ENCODE measurements around the gene SYPL2. TPM values are rescaled to one million over a fixed set of nuclear protein-coding genes. Genes with fewer than 3 reads are reported as not detected.

The SYPL2 gene
- total RNA-seq, 1 experiment from 2014 or later: 1.3 TPM

GRCh38 chr1:109493805-109494539, 27.6 kb downstream of the SYPL2 start, which contains the start of gene CYB561D1 (continued):
- TF ChIP-seq EZH2 (IDR thresholded peaks at IDR 0.05) (no peak), JUND (IDR thresholded peaks at IDR 0.05) (no peak), EZH2phosphoT487 (IDR thresholded peaks at IDR 0.05; ENCODE audit: borderline replicate concordance) (no peak), POLR2A (IDR thresholded peaks at IDR 0.05; ENCODE audit: borderline replicate concordance, extremely low read depth, insufficient read depth, insufficient read length) (peak; percentile 68), EGR1 (IDR thresholded peaks at IDR 0.05; ENCODE audit: low read depth) (peak; percentile 98), ELF1 (IDR thresholded peaks at IDR 0.05; ENCODE audit: borderline replicate concordance, low read depth) (peak; percentile 99)

- DNase-seq (ENCODE audit: low read depth, low spot score): no peak
- intact Hi-C loops (cut with micrococcal nuclease): no loop called here
- no peak for ATAC-seq
- Histone ChIP-seq H3K4me2 (ENCODE audit: low read length) (no peak overlapping the region), H3K27me3 (ENCODE audit: insufficient read depth, low read length) (no peaks in the 10 kb centered on the region), H3K9ac (ENCODE audit: low read length) (no peak overlapping the region), H3K4me3 (replicated peaks in 1 of 2; ENCODE audit: low read depth in 1 of 2, low read length in 2 of 2) (no peak overlapping the region), H3K4me1 (ENCODE audit: control insufficient read depth in 1 of 2, insufficient read depth in 2 of 2, low read length in 2 of 2) (peaks cover 10 to 18% of the 10 kb centered on the region in 2 experiments; a peak in 2 of 4 replicates), H3K9me2 (ENCODE audit: insufficient read depth) (no peaks in the 10 kb centered on the region), H3K79me2 (ENCODE audit: insufficient read depth, low read length) (no peaks in the 10 kb centered on the region; the same call in 1 of the 2 replicates), H2AFZ (ENCODE audit: low read depth, low read length, poor library complexity, severe bottlenecking) (no peak overlapping the region), H3K9me3 (ENCODE audit: control insufficient read depth in 1 of 2, insufficient read depth in 1 of 2, low read depth in 1 of 2, low read length in 2 of 2) (no peaks in the 10 kb centered on the region), H3K36me3 (ENCODE audit: control insufficient read depth in 1 of 2, insufficient read depth in 2 of 2, low read length in 2 of 2) (peaks cover 4 to 5% of the 10 kb centered on the region in 2 experiments; a peak in 1 of 4 replicates), H4K20me1 (ENCODE audit: insufficient read depth) (no peaks in the 10 kb centered on the region), H3K27ac (ENCODE audit: low read depth, low read length) (no peak overlapping the region)
- BruUV-seq (replicated peaks): no TSS peak
- ChIA-PET CTCF (no interaction called here), RAD21 (ENCODE audit: low non-redundant PET in 1 of 2, low total read pairs in 2 of 2, uncharacterized antibody in 2 of 2, unreplicated experiment in 2 of 2) (no interaction called here), POLR2A (no interaction called here)
- no peak for TF ChIP-seq JUND (IDR thresholded peaks at IDR 0.05)
- no peak for TF ChIP-seq SIN3A (IDR thresholded peaks at IDR 0.05; ENCODE audit: low read depth)
- no peak for TF ChIP-seq EZH2phosphoT487 (IDR thresholded peaks at IDR 0.05; ENCODE audit: borderline replicate concordance)
- TF ChIP-seq ATF3 (IDR thresholded peaks at IDR 0.05): no peak
- no peak for TF ChIP-seq RAD21 (IDR thresholded peaks at IDR 0.05; ENCODE audit: low read depth)
- no peak for TF ChIP-seq POLR2A (IDR thresholded peaks at IDR 0.05; ENCODE audit: borderline replicate concordance, extremely low read depth, insufficient read depth, insufficient read length)
- no peak for TF ChIP-seq ELF1 (IDR thresholded peaks at IDR 0.05; ENCODE audit: borderline replicate concordance, low read depth)
- TF ChIP-seq CBX3 (IDR thresholded peaks at IDR 0.05; ENCODE audit: low read depth): no peak
- TF ChIP-seq EZH2 (IDR thresholded peaks at IDR 0.05): no peak
- TF ChIP-seq SRF (IDR thresholded peaks at IDR 0.05; ENCODE audit: low read depth): no peak
- no peak for TF ChIP-seq ZFX (IDR thresholded peaks at IDR 0.05)
- TF ChIP-seq MAX (IDR thresholded peaks at IDR 0.05): no peak
- no peak for TF ChIP-seq REST (IDR thresholded peaks at IDR 0.05; ENCODE audit: low read depth)
- TF ChIP-seq SP1 (IDR thresholded peaks at IDR 0.05; ENCODE audit: low read depth): no peak
- TF ChIP-seq FOSL1 (IDR thresholded peaks at IDR 0.05; ENCODE audit: low read depth): no peak
- TF ChIP-seq TCF7L2 (IDR thresholded peaks at IDR 0.05; ENCODE audit: borderline replicate concordance, extremely low read depth, insufficient read depth, insufficient read length): no peak
- TF ChIP-seq CEBPB (IDR thresholded peaks at IDR 0.05; ENCODE audit: low read depth): no peak
Measured at GRCh38 chr1:109495738-109496137, 29.4 kb downstream of the SYPL2 start.
